WTC11 (cell line): ENCODE measurements around the gene NCKAP5. TPM values are rescaled to one million over a fixed set of nuclear protein-coding genes. Genes with fewer than 3 reads are reported as not detected.

Experiments used
- ATAC-seq: fragments of 200-7000 bp; cut with Tn5 transposase; 2 replicates; pipeline ENCODE4 v1.10.0; 2021; ENCODE audit warnings: mild to moderate bottlenecking, moderate library complexity
- CTCF ChIA-PET: fragments of 300-600 bp; sonication (Branson Sonifier 250); formaldehyde crosslinking; loops from one replicate; lab custom pipeline; 2021; ENCODE audit warnings: antibody characterized with exemption; lab: Charles Lee
- POLR2A ChIA-PET: fragments of 350-600 bp; sonication (Branson Sonifier 250); formaldehyde crosslinking; loops from one replicate; lab custom pipeline; 2021; ENCODE audit warnings: antibody characterized with exemption; lab: Charles Lee
- DNase-seq: peaks from one replicate; pipeline ENCODE4 v3.0.0; 2021; ENCODE audit warnings: low spot score
- H3K27ac Mint-ChIP-seq: 2 replicates; pipeline ENCODE4 v1.8.0; 2021; ENCODE audit warnings: mixed read lengths
- H3K27me3 Mint-ChIP-seq: 2 replicates; pipeline ENCODE4 v1.8.0; 2021; ENCODE audit warnings: low read depth, mild to moderate bottlenecking, moderate library complexity, mixed read lengths
- H3K36me3 Mint-ChIP-seq: 2 replicates; pipeline ENCODE4 v1.8.0; 2021; ENCODE audit warnings: mixed read lengths
- H3K4me1 Mint-ChIP-seq: 2 replicates; pipeline ENCODE4 v1.8.0; 2022; ENCODE audit warnings: mixed read lengths
- H3K4me3 Mint-ChIP-seq: 2 replicates; pipeline ENCODE4 v1.8.0; 2021; ENCODE audit warnings: mild to moderate bottlenecking, moderate library complexity, mixed read lengths
- H3K9me3 Mint-ChIP-seq: 2 replicates; pipeline ENCODE4 v1.8.0; 2021; ENCODE audit warnings: mixed read lengths
- ATF6 ChIP-seq: sonication (generic); formaldehyde crosslinking; IDR thresholded peaks from 2 replicates; pipeline ENCODE4 v1.8.1; 2023; ENCODE audit warnings: mild to moderate bottlenecking, missing genetic modification reagents
- CREM ChIP-seq: sonication (generic); formaldehyde crosslinking; IDR thresholded peaks from 2 replicates; pipeline ENCODE4 v1.8.1; 2022; ENCODE audit warnings: mild to moderate bottlenecking, missing genetic modification reagents, moderate library complexity
- EMX1 ChIP-seq: fragments of 250-450 bp; sonication (Bioruptor Pico); IDR thresholded peaks from 2 replicates; pipeline ENCODE4 v1.8.0; 2021; ENCODE audit warnings: mild to moderate bottlenecking
- ERG ChIP-seq: fragments of 250-450 bp; sonication (Bioruptor Pico); IDR thresholded peaks from 2 replicates; pipeline ENCODE4 v1.8.0; 2021; ENCODE audit warnings: mild to moderate bottlenecking
- ESRRA ChIP-seq: sonication (generic); formaldehyde crosslinking; IDR thresholded peaks from 2 replicates; pipeline ENCODE4 v1.8.1; 2022; ENCODE audit warnings: mild to moderate bottlenecking, missing genetic modification reagents, borderline replicate concordance
- FOXJ3 ChIP-seq: sonication (generic); formaldehyde crosslinking; IDR thresholded peaks from 2 replicates; pipeline ENCODE4 v1.9.0; 2021; ENCODE audit warnings: missing genetic modification reagents, mild to moderate bottlenecking, borderline replicate concordance
- FOXP4 ChIP-seq: sonication (generic); formaldehyde crosslinking; IDR thresholded peaks from 2 replicates; pipeline ENCODE4 v1.8.0; 2022; ENCODE audit warnings: mild to moderate bottlenecking, missing genetic modification reagents
- MYBL2 ChIP-seq: sonication (generic); formaldehyde crosslinking; IDR thresholded peaks from 2 replicates; pipeline ENCODE4 v1.8.1; 2023; ENCODE audit warnings: mild to moderate bottlenecking, moderate library complexity, missing genetic modification reagents
- RELA ChIP-seq: sonication (generic); formaldehyde crosslinking; IDR thresholded peaks from 2 replicates; pipeline ENCODE4 v1.8.1; 2022; ENCODE audit warnings: missing genetic modification reagents, mild to moderate bottlenecking, borderline replicate concordance
- TCF7 ChIP-seq: sonication (generic); formaldehyde crosslinking; IDR thresholded peaks from 2 replicates; pipeline ENCODE4 v1.8.0; 2022; ENCODE audit warnings: mild to moderate bottlenecking, low read depth, missing genetic modification reagents, moderate library complexity
- ZNF232 ChIP-seq: sonication (generic); formaldehyde crosslinking; IDR thresholded peaks from 2 replicates; pipeline ENCODE4 v1.8.0; 2022; ENCODE audit warnings: mild to moderate bottlenecking, missing genetic modification reagents
- ZNF396 ChIP-seq: fragments of 250-450 bp; sonication (Bioruptor Pico); IDR thresholded peaks from 2 replicates; pipeline ENCODE4 v1.8.0; 2021; ENCODE audit warnings: mild to moderate bottlenecking, moderate library complexity, borderline replicate concordance
- ZNF425 ChIP-seq: fragments of 250-450 bp; sonication (Bioruptor Pico); conservative IDR thresholded peaks from 2 replicates; pipeline ENCODE4 v1.9.0; 2021; ENCODE audit warnings: mild to moderate bottlenecking
- ZNF671 ChIP-seq: fragments of 250-450 bp; sonication (Bioruptor Pico); IDR thresholded peaks from 2 replicates; pipeline ENCODE4 v1.8.0; 2021; ENCODE audit warnings: mild to moderate bottlenecking
- total RNA-seq: library from RNA; stranded (reverse); gene quantifications from 3 replicates; pipeline ENCODE4 v1.2.3, GENCODE V29; 2021
- TF ChIP-seq, protein P1 (sequence below): fragments of 250-450 bp; sonication (Bioruptor Pico); IDR thresholded peaks from 2 replicates; pipeline ENCODE4 v1.9.0; 2021; ENCODE audit warnings: mild to moderate bottlenecking, borderline replicate concordance
- TF ChIP-seq, protein P2 (sequence below): sonication (generic); formaldehyde crosslinking; IDR thresholded peaks from 2 replicates; pipeline ENCODE4 v1.8.1; 2023; ENCODE audit warnings: mild to moderate bottlenecking, missing genetic modification reagents, borderline replicate concordance
- TF ChIP-seq, protein P3 (sequence below): sonication (generic); formaldehyde crosslinking; IDR thresholded peaks from 2 replicates; pipeline ENCODE4 v1.8.1; 2022; ENCODE audit warnings: missing genetic modification reagents, borderline replicate concordance

NCKAP5 gene
- total RNA-seq, 1 experiment from 2014 or later, result 0.55 TPM

GRCh38 chr2:133312038-133312729 lies 256.1 kb downstream of the NCKAP5 start:
- peaks cover 3% of the 10 kb centered on the region; the same call in 1 of the 2 replicates for H3K36me3 Mint-ChIP-seq
- H3K27me3 Mint-ChIP-seq, result no peaks in the 10 kb centered on the region; the same call in 1 of the 2 replicates
- ChIA-PET CTCF (no interaction called here), POLR2A (no interaction called here)
- 0 out of 2 replicates have a peak, but pooled peaks cover 6% of the 10 kb centered on the region for H3K4me1 Mint-ChIP-seq
- ATAC-seq (no peak), DNase-seq (no peak)
- no peak for TF ChIP-seq FOXJ3 (CRISPR knock-in tag)
- TF ChIP-seq FOXP4 (CRISPR knock-in tag), result no peak
- no peak for TF ChIP-seq ZNF425 (CRISPR knock-in tag)
- TF ChIP-seq ATF6, result no peak
- no peak for TF ChIP-seq EMX1 (CRISPR knock-in tag)
- TF ChIP-seq ZNF671 (CRISPR knock-in tag), result no peak
- TF ChIP-seq ESRRA, result no peak
- no peak for TF ChIP-seq MYBL2 (CRISPR knock-in tag)
- TF ChIP-seq, protein P1, sequence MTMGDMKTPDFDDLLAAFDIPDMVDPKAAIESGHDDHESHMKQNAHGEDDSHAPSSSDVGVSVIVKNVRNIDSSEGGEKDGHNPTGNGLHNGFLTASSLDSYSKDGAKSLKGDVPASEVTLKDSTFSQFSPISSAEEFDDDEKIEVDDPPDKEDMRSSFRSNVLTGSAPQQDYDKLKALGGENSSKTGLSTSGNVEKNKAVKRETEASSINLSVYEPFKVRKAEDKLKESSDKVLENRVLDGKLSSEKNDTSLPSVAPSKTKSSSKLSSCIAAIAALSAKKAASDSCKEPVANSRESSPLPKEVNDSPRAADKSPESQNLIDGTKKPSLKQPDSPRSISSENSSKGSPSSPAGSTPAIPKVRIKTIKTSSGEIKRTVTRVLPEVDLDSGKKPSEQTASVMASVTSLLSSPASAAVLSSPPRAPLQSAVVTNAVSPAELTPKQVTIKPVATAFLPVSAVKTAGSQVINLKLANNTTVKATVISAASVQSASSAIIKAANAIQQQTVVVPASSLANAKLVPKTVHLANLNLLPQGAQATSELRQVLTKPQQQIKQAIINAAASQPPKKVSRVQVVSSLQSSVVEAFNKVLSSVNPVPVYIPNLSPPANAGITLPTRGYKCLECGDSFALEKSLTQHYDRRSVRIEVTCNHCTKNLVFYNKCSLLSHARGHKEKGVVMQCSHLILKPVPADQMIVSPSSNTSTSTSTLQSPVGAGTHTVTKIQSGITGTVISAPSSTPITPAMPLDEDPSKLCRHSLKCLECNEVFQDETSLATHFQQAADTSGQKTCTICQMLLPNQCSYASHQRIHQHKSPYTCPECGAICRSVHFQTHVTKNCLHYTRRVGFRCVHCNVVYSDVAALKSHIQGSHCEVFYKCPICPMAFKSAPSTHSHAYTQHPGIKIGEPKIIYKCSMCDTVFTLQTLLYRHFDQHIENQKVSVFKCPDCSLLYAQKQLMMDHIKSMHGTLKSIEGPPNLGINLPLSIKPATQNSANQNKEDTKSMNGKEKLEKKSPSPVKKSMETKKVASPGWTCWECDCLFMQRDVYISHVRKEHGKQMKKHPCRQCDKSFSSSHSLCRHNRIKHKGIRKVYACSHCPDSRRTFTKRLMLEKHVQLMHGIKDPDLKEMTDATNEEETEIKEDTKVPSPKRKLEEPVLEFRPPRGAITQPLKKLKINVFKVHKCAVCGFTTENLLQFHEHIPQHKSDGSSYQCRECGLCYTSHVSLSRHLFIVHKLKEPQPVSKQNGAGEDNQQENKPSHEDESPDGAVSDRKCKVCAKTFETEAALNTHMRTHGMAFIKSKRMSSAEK (CRISPR knock-in tag), result no peak
- TF ChIP-seq, protein P2, sequence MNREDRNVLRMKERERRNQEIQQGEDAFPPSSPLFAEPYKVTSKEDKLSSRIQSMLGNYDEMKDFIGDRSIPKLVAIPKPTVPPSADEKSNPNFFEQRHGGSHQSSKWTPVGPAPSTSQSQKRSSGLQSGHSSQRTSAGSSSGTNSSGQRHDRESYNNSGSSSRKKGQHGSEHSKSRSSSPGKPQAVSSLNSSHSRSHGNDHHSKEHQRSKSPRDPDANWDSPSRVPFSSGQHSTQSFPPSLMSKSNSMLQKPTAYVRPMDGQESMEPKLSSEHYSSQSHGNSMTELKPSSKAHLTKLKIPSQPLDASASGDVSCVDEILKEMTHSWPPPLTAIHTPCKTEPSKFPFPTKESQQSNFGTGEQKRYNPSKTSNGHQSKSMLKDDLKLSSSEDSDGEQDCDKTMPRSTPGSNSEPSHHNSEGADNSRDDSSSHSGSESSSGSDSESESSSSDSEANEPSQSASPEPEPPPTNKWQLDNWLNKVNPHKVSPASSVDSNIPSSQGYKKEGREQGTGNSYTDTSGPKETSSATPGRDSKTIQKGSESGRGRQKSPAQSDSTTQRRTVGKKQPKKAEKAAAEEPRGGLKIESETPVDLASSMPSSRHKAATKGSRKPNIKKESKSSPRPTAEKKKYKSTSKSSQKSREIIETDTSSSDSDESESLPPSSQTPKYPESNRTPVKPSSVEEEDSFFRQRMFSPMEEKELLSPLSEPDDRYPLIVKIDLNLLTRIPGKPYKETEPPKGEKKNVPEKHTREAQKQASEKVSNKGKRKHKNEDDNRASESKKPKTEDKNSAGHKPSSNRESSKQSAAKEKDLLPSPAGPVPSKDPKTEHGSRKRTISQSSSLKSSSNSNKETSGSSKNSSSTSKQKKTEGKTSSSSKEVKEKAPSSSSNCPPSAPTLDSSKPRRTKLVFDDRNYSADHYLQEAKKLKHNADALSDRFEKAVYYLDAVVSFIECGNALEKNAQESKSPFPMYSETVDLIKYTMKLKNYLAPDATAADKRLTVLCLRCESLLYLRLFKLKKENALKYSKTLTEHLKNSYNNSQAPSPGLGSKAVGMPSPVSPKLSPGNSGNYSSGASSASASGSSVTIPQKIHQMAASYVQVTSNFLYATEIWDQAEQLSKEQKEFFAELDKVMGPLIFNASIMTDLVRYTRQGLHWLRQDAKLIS (CRISPR knock-in tag), result no peak
- TF ChIP-seq, protein P3, sequence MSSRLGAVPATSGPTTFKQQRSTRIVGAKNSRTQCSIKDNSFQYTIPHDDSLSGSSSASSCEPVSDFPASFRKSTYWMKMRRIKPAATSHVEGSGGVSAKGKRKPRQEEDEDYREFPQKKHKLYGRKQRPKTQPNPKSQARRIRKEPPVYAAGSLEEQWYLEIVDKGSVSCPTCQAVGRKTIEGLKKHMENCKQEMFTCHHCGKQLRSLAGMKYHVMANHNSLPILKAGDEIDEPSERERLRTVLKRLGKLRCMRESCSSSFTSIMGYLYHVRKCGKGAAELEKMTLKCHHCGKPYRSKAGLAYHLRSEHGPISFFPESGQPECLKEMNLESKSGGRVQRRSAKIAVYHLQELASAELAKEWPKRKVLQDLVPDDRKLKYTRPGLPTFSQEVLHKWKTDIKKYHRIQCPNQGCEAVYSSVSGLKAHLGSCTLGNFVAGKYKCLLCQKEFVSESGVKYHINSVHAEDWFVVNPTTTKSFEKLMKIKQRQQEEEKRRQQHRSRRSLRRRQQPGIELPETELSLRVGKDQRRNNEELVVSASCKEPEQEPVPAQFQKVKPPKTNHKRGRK (CRISPR knock-in tag), result no peak
- TF ChIP-seq RELA (CRISPR knock-in tag), result no peak
- no peak for TF ChIP-seq CREM (CRISPR knock-in tag)
- TF ChIP-seq ERG, result no peak
- TF ChIP-seq ZNF396 (CRISPR knock-in tag), result no peak
- no peak for TF ChIP-seq ZNF232
- TF ChIP-seq TCF7 (CRISPR knock-in tag), result no peak
- H3K4me3 Mint-ChIP-seq, result no peak overlapping the region
- peaks cover 32% of the 10 kb centered on the region for H3K9me3 Mint-ChIP-seq
- no peak overlapping the region for H3K27ac Mint-ChIP-seq
